GM19023 (cell line): ENCODE data around the gene GGACT.
"Not testable (repeated sequence)": the region's sequence is repeated elsewhere in the genome, so short reads cannot be mapped to it uniquely, and the experiment has no call there.

Experiments used
- ATAC-seq: cut with Tn5 transposase; IDR thresholded peaks from one replicate; pipeline ENCODE4 v1.9.1; 2021; ENCODE audit warnings: mild to moderate bottlenecking, moderate library complexity; ENCODE audit not compliant: unreplicated experiment

Gene GGACT

DNA sequence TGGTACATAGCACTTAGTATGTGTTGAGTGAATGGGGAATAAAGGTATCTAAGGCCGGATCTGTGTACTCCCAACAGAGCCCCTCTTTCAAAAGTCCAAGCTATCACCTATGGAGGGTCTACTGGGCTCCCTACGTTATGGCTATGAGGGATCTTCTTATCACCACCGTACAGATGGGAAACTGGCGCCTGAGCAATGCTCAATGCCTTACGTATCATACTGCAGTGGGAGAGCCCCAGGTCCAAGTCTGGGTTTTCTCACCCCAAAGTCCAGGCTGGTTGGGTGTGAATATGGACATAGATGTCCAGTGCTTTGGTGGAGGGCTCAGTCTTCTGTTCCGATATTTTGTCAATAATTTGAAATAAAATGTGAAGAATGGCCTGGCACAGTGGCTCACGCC, 13.1 kb upstream of the GGACT start:
- no peak for ATAC-seq

GRCh38 chr13:100600915-100601314, 12.3 kb upstream of the GGACT start:
- no peak for ATAC-seq

GRCh38 chr13:100600461-100600860, 11.9 kb upstream of the GGACT start:
- ATAC-seq = no peak

GRCh38 chr13:100597253-100597652, 8.7 kb upstream of the GGACT start:
- ATAC-seq = no peak

DNA sequence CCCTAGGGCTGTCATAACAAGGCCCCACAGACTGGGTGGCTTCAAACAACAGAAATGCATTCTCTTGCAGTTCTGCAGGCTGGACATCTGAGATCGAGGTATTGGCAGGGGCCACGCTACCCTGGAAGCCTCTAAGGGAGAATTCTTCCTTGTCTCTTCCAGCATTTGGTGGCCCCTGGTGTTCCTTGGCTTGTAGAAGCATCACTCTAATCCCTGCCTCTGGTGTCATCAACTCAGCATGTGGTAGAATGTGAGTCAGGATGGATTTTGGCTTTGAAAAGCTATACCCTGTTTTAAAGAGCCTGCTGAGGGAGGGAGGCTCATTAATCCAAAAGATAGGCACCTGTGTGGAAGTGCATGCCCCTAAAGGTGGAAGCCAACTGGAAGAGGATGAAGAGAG, 7.9 kb upstream of the GGACT start:
- ATAC-seq = no peak

DNA sequence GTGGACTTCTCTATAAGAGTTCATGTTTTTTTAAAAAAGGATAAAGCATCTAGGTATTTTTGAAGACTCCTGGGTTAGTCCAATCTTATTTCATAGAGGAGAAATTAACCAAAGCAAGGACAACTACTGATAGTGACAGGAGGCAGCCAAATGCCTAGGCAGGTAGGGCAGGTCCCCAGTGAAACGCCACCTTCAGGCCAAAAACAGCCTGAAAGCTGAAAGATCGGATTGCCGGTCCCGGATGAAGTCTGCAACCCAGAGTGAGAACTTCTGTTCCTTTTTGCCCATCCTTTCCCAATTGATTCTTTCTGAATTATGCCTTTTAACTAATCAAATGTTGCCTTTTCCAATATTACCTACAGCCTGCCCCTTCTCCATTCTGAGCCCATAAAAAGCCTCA, 6.1 kb upstream of the GGACT start:
- no peak for ATAC-seq

DNA sequence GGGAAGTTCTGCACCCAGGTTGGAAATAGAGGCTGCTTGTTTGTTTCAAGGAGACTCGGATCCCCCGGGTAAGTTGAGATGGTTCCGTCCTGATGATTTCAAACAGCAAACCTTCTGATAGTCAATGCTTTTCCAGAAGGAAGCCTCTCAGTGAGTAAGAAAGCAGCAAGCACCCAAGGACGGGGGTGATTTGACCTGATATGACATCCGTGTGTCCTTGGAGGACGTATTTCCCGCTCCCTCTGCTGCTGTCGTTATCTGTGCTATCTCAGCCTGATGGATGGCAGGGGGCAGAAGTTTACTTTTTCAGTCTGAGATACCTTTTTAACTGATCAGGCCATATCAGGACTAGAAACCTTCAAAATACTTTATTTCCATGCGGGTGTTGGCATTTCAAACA, 5.7 kb upstream of the GGACT start:
- ATAC-seq = no peak

DNA sequence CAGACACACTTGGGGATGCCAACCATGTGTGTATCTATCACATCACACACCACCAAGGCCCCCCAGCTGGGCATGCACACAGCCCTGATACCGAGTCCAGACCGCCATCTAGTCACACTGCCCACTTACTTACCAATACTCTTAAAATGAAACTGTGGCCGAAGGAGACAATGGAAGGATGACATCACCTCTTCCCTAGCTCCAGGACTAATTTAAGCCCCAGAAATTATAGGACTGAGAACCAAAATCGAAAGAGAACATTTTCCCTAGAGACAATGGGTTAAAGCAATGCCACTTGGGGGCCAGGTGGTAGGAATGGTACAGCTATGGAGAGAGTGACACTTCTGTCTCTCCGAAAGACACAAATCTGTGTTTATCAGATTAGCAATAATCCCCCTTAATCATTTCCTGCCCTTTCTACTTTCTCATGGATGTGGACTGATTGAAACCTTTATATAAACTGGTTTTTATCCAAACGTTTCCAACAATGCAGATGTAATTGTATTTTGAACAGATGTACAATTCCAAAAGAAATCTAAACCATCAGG, 663 bp upstream of the GGACT start:
- no peak for ATAC-seq

DNA sequence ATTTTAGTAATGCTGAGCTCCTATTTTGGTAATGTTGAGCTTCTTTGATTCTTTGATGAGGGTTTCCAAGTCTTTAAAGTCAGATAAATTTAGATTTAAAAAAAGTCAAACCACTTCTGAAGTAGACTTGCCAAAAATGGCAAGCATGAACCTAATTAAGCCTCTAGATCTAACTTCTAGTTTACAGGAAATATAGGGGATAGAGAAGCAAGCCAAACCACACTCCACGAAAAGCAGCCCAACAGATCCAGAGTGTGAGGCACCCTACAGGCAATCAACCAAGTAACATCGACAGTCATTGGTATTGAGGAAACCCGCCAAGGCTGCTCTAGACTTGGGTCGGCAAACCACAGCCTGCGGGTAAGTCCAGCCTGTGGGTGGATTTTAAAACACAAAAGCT, 3.7 kb downstream of the GGACT start:
- no peak for ATAC-seq

DNA sequence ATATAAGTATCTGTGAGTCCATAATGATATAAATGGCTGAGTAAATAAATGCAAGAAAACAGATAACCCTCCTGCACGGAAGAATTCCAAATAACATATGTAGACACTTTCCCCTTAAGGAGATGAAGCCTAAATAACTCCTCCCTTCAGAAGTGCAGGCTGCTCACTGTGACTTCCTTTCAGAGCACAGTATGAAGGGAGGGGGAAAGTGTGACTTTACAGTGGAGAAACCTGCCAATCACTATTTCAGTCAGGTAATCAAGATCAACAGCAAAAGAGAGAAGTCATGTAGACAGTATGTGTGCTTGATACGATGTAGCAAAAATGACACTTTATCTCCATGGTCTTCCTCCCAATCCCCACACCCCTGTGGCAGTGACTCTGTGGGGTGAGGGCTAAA, 7.1 kb downstream of the GGACT start:
- ATAC-seq = no peak

DNA sequence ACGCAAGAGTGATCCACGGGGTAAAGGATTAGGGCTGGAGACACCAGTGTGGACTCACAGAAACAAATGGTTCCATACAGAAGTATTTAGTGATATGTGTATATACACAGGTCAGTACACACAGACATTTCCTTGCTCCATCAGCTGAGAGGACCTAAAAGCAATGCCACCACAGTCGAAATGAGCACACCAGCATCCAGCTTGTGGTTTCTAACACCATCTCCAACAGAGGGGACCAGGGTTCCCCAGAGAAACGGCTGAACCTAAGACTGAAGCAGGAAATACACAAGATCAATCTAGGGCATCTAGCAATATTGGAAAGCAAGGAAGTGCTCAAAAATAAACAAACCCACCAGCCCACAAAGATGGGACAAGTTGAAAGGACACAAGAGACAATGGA, 7.6 kb downstream of the GGACT start:
- ATAC-seq = no peak

GRCh38 chr13:100580045-100580444, 8.5 kb downstream of the GGACT start:
- ATAC-seq = no peak

GRCh38 chr13:100577239-100577638, 11.3 kb downstream of the GGACT start:
- ATAC-seq = not testable (repeated sequence)

DNA sequence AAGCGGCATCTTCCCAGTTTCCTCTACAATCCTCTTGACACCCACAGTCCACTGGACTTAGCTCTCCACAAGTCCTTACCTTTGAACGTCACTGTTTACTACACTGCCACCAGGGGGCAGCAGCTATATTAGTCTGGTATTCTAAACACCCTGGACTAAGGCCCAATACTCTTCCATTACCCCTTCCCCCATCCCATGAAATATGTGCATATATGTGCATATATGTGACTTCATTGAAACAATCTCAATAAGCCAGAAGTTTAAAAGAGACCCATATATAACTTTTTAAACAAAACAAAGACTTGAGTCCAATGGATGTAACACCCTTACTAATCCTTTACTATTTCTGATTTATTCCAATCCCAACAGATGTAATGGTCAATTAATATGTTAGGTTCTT, 15.5 kb downstream of the GGACT start:
- ATAC-seq = peak; percentile 89

- ATAC-seq = no peak
These were observed 22.0 kb downstream of the GGACT start for GRCh38 chr13:100566543-100566942.

- ATAC-seq = no peak
These were observed 23.3 kb downstream of the GGACT start for GRCh38 chr13:100565286-100565685.

- ATAC-seq = no peak
These were observed 24.0 kb downstream of the GGACT start for GRCh38 chr13:100564444-100565223.

DNA sequence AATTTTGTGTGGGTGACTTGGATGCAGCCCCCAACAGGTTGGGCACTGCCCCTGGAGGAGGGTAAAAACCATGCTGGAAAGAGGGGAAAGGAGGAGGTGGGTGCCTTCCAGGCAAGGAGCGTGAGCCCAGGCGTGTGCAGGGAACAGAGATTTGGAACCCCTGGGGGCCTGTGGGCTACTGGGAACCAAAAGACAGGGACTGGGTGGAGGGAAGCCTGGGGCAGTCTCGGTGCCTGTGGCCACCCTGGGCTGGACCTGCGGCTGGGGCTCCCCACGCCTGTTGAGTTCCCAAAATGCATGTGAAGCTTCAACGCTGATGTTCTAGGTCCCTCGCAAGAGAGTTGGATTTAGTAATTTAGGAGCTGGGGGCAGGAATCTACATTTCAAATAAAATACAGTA, 24.8 kb downstream of the GGACT start:
- ATAC-seq = no peak

- no peak for ATAC-seq
These were observed 26.9 kb downstream of the GGACT start for GRCh38 chr13:100561599-100562204.

- ATAC-seq = no peak
These were observed 27.5 kb downstream of the GGACT start for GRCh38 chr13:100561158-100561499.

- ATAC-seq = no peak
These were observed 28.0 kb downstream of the GGACT start for GRCh38 chr13:100560498-100561157.

DNA sequence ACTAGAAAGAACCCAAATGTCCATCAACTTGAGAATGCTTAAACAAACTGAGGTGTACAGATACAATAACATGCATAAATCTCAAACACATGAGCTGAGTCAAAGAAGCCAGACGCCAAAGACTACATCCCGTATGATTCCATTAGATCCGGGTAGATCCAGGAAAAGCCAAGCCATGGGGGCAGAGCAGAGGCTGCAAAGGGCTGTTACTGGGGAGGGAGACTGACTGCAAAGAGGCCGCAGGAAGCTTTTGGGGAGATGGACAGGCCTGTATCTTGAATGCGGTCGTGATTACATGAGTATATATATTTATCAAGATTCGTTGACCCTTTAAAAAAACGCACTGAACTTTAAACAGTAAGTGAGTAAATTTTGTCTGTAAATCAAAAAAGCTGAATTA, 28.7 kb downstream of the GGACT start:
- ATAC-seq = no peak
